SK-N-SH (cell line): ENCODE results near the gene KPNA2. TPM values are rescaled to one million over a fixed set of nuclear protein-coding genes. Genes with fewer than 3 reads are reported as not detected.
A peak's percentile ranks its signal among the peaks of the same experiment; 100 is the strongest.

ENCODE experiments used
- CTCF ChIA-PET: fragments of 300-600, 350-600 bp; formaldehyde crosslinking; extraction: SDS; loops from one replicate; lab custom pipeline; 2021; lab: Yijun Ruan, JAX
- POLR2A ChIA-PET: fragments of 350-600 bp; sonication (Branson Sonifier 250); formaldehyde crosslinking; extraction: SDS; loops from one replicate; lab custom pipeline; 2020; ENCODE audit warnings: antibody characterized with exemption, inconsistent platforms; lab: Yijun Ruan, JAX
- DNase-seq: peaks from one replicate; pipeline ENCODE4 v3.0.0; 2012
- H2AFZ ChIP-seq: fragments of 200-600 bp; sonication (generic); 2 replicates; pipeline ENCODE4 v1.8.1; 2016; ENCODE audit warnings: antibody characterized with exemption, mild to moderate bottlenecking, low read depth
- H3F3A ChIP-seq: fragments of 200-600 bp; sonication (generic); replicated peaks from 2 replicates; pipeline ENCODE3; 2016; ENCODE audit warnings: antibody characterized with exemption, mild to moderate bottlenecking; ENCODE audit not compliant: insufficient read depth
- H3K27ac ChIP-seq, 2 experiments: fragments of 200-500 bp in 1 of 2; fragments of 200-600 bp in 1 of 2; sonication (Bioruptor generic) in 1 of 2; sonication (generic), shearing (Covaris generic) in 1 of 2; 2 replicates each; pipeline versions ENCODE4 v1.5.1 to v1.6.1; 2014 to 2016; ENCODE audit warnings: low read depth in 2 of 2, inconsistent platforms in 1 of 2, low read length in 1 of 2, mild to moderate bottlenecking in 1 of 2, mixed read lengths in 1 of 2
- H3K27me3 ChIP-seq: fragments of 200-600 bp; sonication (generic), shearing (Covaris generic); 2 replicates; pipeline ENCODE4 v1.6.1; 2016; ENCODE audit warnings: mixed run types; ENCODE audit not compliant: insufficient read depth
- H3K36me3 ChIP-seq, 2 experiments: fragments of 200-500 bp in 1 of 2; fragments of 200-600 bp in 1 of 2; sonication (Bioruptor generic) in 1 of 2; sonication (generic) in 1 of 2; replicated peaks in 1 of 2; 2 replicates each; pipeline versions ENCODE3 to v1.5.1; 2014 to 2016; ENCODE audit warnings: low read length in 1 of 2, mild to moderate bottlenecking in 1 of 2; ENCODE audit not compliant: insufficient read depth in 2 of 2, control insufficient read depth in 1 of 2
- H3K4me1 ChIP-seq, 2 experiments: fragments of 200-500 bp in 1 of 2; fragments of 200-600 bp in 1 of 2; sonication (Bioruptor generic) in 1 of 2; sonication (generic), shearing (Covaris generic) in 1 of 2; 2 replicates each; pipeline versions ENCODE4 v1.5.1 to v1.6.1; 2014 to 2016; ENCODE audit warnings: low read depth in 1 of 2, low read length in 1 of 2, mixed run types in 1 of 2; ENCODE audit not compliant: insufficient read depth in 2 of 2, control insufficient read depth in 1 of 2
- H3K4me2 ChIP-seq: fragments of 200-600 bp; sonication (generic), shearing (Covaris generic); 2 replicates; pipeline ENCODE4 v1.6.1; 2017; ENCODE audit warnings: mixed run types
- H3K4me3 ChIP-seq, 2 experiments: fragments of 200-500 bp in 1 of 2; fragments of 200-600 bp in 1 of 2; sonication (Bioruptor generic) in 1 of 2; sonication (generic), shearing (Covaris generic) in 1 of 2; 2 replicates each; pipeline versions ENCODE4 v1.5.1 to v1.8.1; 2014 to 2016; ENCODE audit warnings: low read depth in 2 of 2, inconsistent platforms in 1 of 2, low read length in 1 of 2, mild to moderate bottlenecking in 1 of 2, mixed read lengths in 1 of 2, moderate library complexity in 1 of 2
- H3K79me2 ChIP-seq: fragments of 200-600 bp; sonication (generic); 2 replicates; pipeline ENCODE4 v1.8.1; 2017; ENCODE audit warnings: mild to moderate bottlenecking; ENCODE audit not compliant: insufficient read depth
- H3K9ac ChIP-seq: fragments of 200-600 bp; sonication (generic); 2 replicates; pipeline ENCODE4 v1.6.1; 2017; ENCODE audit warnings: mixed run types
- H3K9me2 ChIP-seq: fragments of 200-600 bp; sonication (generic); 2 replicates; pipeline ENCODE4 v1.6.1; 2017; ENCODE audit warnings: mixed run types
- H3K9me3 ChIP-seq: fragments of 200-600 bp; sonication (generic); 2 replicates; pipeline ENCODE4 v1.6.1; 2017; ENCODE audit warnings: mixed run types, mild to moderate bottlenecking, moderate library complexity
- H4K20me1 ChIP-seq: fragments of 200-600 bp; sonication (generic); 2 replicates; pipeline ENCODE4 v1.6.1; 2017; ENCODE audit warnings: mild to moderate bottlenecking, mixed run types; ENCODE audit not compliant: insufficient read depth
- CHD2 ChIP-seq: fragments of 150-350 bp; IDR thresholded peaks from 2 replicates; pipeline ENCODE4 v1.6.1; 2018; ENCODE audit warnings: low read length; ENCODE audit not compliant: partially characterized antibody
- FOSL2 ChIP-seq: IDR thresholded peaks from 2 replicates; pipeline ENCODE4 v1.4.0; 2012; ENCODE audit warnings: low read depth, mild to moderate bottlenecking, moderate library complexity, borderline replicate concordance
- GATA2 ChIP-seq: sonication (generic); formaldehyde crosslinking; IDR thresholded peaks from 2 replicates; pipeline ENCODE4 v1.5.0; 2020; ENCODE audit warnings: mild to moderate bottlenecking, missing genetic modification reagents
- IRF3 ChIP-seq: fragments of 150-350 bp; IDR thresholded peaks from 2 replicates; pipeline ENCODE4 v1.6.1; 2016; ENCODE audit warnings: mild to moderate bottlenecking, low read depth, low read length
- MAX ChIP-seq: IDR thresholded peaks from 2 replicates; pipeline ENCODE4 v1.4.0; 2012; ENCODE audit warnings: low read depth
- NRF1 ChIP-seq: IDR thresholded peaks from 2 replicates; pipeline ENCODE4 v1.6.1; 2012; ENCODE audit warnings: low read depth, mild to moderate bottlenecking, low read length
- PBX3 ChIP-seq: IDR thresholded peaks from 2 replicates; pipeline ENCODE4; 2012
- POLR2AphosphoS5 ChIP-seq: IDR thresholded peaks from 2 replicates; pipeline ENCODE4 v1.6.1; 2012; ENCODE audit warnings: low read depth, low read length
- RAD21 ChIP-seq: IDR thresholded peaks from 2 replicates; pipeline ENCODE4 v1.6.1; 2012; ENCODE audit warnings: mild to moderate bottlenecking, low read length
- TAF1 ChIP-seq: IDR thresholded peaks from 2 replicates; pipeline ENCODE4 v1.6.1; 2012; ENCODE audit warnings: low read depth, mild to moderate bottlenecking, low read length, moderate library complexity, borderline replicate concordance
- USF1 ChIP-seq: IDR thresholded peaks from 2 replicates; pipeline ENCODE4 v1.4.0; 2012; ENCODE audit warnings: low read depth, borderline replicate concordance
- USF2 ChIP-seq: fragments of 150-350 bp; IDR thresholded peaks from 2 replicates; pipeline ENCODE4 v1.6.1; 2017; ENCODE audit warnings: antibody characterized with exemption, low read length, low read depth, borderline replicate concordance
- ZBTB33 ChIP-seq: IDR thresholded peaks from 2 replicates; pipeline ENCODE4 v1.4.0; 2012; ENCODE audit warnings: low read depth, borderline replicate concordance
- WGBS: methylation state at CpG from one replicate; pipeline ENCODE4 v1.1.6; 2017; ENCODE audit warnings: low lambda C conversion rate; 5-methylcytosine and 5-hydroxymethylcytosine counted together
- polyA plus RNA-seq, 3 experiments: library from polyadenylated mRNA; depleted of rRNA; stranded (reverse); fragments of >200 nt; gene quantifications; 2 replicates each; pipeline ENCODE4 v1.2.3, GENCODE V29; 2012

KPNA2 gene
- polyA plus RNA-seq, 1 of the 3 experiments (the other 2 are of a cell fraction), result 122 TPM

GRCh38 chr17:68087851-68088250 is 52.3 kb downstream of the KPNA2 start:
- H3K27me3 ChIP-seq, result no peaks in the 10 kb centered on the region
- no peak overlapping the region for H3K4me2 ChIP-seq
- TF ChIP-seq POLR2AphosphoS5, result no peak
- no peak for TF ChIP-seq MAX
- no peak for TF ChIP-seq NRF1
- no peak for TF ChIP-seq PBX3
- TF ChIP-seq CHD2, result no peak
- H3F3A ChIP-seq, result no peaks in the 10 kb centered on the region
- CTCF ChIA-PET, result no interaction called here
- H4K20me1 ChIP-seq, result no peaks in the 10 kb centered on the region
- H3K9me2 ChIP-seq, result no peaks in the 10 kb centered on the region
- H3K4me1 ChIP-seq, result no peaks in the 10 kb centered on the region
- no peak overlapping the region for H2AFZ ChIP-seq
- no peaks in the 10 kb centered on the region for H3K9me3 ChIP-seq
- H3K9ac ChIP-seq, result no peak overlapping the region
- no peaks in the 10 kb centered on the region for H3K36me3 ChIP-seq
- 69% methylated on average over 4 of the region's 4 CpGs for WGBS
- H3K27ac ChIP-seq, result no peak overlapping the region
- no peaks in the 10 kb centered on the region for H3K79me2 ChIP-seq
- no peak for DNase-seq
- POLR2A ChIA-PET, result no interaction called here
- no peak overlapping the region for H3K4me3 ChIP-seq

- POLR2A ChIA-PET, result no interaction called here
- 35% methylated on average over 3 of the region's 3 CpGs for WGBS
- no peak for DNase-seq
- H3K27ac ChIP-seq, result no peak overlapping the region
- TF ChIP-seq TAF1 (no peak), FOSL2 (peak; percentile 32; the same call in 1 of the 2 replicates), IRF3 (no peak), ZBTB33 (no peak), GATA2 (CRISPR knock-in tag) (no peak), RAD21 (no peak), USF2 (no peak), USF1 (no peak)
- H3F3A ChIP-seq, result no peaks in the 10 kb centered on the region
- no peaks in the 10 kb centered on the region for H3K27me3 ChIP-seq
- CTCF ChIA-PET, result no interaction called here
- H3K36me3 ChIP-seq, result no peaks in the 10 kb centered on the region
- H3K9me2 ChIP-seq, result no peaks in the 10 kb centered on the region
- no peaks in the 10 kb centered on the region for H3K79me2 ChIP-seq
- no peaks in the 10 kb centered on the region for H4K20me1 ChIP-seq
- no peak overlapping the region for H2AFZ ChIP-seq
- H3K9ac ChIP-seq, result no peak overlapping the region
- H3K4me3 ChIP-seq, result no peak overlapping the region
- H3K4me1 ChIP-seq, result no peaks in the 10 kb centered on the region
- no peak overlapping the region for H3K4me2 ChIP-seq
- H3K9me3 ChIP-seq, result no peaks in the 10 kb centered on the region
Observed at GRCh38 chr17:68089881-68090280, 54.3 kb downstream of the KPNA2 start.
